Inflammatory macrophage (primary cell): Measurements from ENCODE around the gene DENND5A.
"Not testable (repeated sequence)": the region's sequence is repeated elsewhere in the genome, so short reads cannot be mapped to it uniquely, and the experiment has no call there.

Source experiments
- DNase-seq, 2 donors: peaks; one replicate each; pipeline ENCODE4 v3.0.0-alpha.2; 2020 to 2022

The DENND5A gene

DNA sequence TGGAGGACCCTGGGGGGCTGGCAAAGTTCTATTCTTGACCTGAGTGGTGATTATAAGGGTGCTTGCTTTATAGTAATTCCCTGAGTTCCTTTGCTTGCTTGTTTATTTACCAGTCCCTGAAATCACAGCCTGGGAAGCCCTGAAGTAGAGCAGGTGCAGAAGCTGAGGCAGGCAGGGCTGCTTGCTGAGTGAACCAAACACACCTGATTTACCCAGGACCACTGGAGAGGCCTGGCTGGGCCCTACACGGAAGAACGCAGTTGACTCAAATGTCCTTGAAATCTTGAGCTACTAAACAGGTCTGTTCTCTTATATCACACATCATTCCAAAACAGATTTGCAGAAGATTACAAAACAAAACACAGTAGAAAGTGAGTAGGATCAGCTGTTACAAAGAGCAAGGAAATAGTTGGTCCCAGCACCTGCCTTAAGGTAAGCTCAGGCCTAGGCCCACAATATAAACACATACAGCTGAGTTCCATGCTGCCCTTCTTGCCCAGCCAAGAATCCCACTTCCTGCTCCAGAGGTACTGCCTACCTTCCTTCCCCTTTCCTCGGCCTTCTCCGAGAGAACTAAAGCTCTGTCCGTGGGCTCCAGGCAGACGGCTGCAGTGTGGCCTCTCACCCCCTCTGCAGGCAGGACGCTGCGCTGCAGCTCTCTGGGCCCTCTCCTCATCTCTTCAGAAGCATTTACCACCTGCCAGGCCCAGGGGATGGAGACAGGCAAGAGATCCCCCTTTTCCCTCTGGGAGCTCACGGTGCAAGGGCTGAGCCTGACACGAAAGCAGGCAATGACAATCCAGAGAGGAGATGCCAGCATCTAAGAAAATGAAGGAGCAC is 127.6 kb downstream of the DENND5A start:
- peak; percentile 79 to 82 for DNase-seq

DNA sequence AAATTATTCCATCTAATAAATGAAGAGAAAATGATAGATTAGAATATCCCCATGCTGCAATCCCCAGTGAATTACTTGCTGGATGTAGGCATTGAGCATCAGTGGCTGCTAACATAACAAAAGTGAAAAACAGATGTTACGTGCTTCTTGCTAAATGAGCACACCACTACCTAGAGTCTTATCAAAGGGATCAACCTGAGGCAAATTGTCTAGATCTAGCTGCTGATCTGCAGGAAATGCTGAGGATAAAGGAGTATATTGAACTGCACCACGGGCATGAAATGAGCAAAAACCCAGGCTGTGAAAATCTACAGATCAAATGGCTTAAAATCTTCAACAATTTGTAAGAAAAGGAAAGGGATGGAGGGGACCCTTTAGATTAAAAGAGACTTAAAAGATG is 128.4 kb downstream of the DENND5A start:
- no peak for DNase-seq

DNA sequence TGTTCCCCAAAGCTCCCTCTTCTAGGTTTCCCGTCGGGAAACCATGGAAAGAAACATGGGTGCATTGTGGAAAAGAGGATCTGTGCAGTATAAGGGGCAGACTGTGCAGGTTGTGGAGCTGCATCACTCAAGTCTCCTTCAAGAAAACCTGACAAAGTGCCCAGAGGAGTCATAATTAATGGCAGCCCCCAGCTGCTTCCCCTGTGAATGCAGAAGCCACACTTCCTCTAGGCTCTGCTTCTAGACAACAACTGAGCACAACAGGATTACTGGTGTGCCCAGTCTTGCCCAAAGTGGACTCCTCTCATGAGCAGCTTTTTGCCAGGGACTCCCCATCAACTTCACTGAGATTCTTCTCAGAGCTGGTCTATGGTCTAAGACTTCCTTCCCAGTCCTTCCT is 131.2 kb downstream of the DENND5A start:
- no peak for DNase-seq

DNA sequence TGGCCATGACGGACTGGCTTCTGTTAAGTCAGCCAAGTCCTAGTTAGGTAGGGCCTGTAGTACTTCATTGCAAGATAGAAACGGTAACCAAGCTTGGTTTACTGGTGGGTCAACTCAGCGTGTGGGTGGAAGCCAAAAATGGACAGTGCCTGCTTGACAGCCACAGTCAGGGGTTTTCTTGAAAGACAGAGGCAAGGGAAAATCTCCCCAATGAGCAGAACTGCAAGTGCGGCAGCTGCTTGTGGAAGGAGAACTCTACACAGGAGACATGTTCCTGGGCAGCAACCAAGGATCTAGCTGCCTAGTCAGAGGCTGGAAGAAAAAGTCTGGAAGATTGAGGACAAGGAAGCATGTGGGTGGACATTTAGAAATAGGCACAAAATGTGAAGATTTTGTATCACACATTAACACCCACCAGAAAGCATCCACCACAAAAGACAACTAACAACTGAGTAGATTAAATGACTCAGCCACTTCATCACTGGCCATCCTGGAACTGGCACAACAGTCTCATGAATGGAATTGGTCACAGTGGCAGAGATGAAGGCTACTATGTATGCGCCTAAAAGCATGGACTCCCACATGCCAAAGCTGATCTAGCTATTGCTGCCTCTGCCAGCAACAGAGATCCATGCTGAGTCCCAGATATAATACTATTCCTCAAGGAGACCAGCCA is 132.8 kb downstream of the DENND5A start:
- DNase-seq: peak; percentile 10 to 32

DNA sequence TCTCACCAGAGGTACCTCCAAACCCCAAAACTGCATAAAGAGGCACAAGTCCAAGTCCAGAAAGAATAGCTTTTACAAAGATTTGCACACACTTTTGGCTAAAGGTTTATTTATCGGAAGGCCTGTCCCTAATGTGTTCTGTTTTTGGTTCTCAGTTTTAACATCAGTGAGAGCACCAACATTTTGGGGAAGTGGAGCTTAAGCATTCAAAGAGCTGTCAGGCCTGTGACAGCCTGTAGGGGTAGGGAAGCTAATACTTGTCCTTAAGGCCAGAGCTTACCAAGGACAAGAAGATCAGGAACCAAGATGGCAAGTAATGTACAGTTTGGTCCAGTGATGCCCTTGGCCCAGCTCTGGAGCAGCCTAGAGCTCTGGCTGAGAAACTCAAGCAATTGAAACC is 134.9 kb downstream of the DENND5A start:
- peak; percentile 74 to 76 for DNase-seq

DNA sequence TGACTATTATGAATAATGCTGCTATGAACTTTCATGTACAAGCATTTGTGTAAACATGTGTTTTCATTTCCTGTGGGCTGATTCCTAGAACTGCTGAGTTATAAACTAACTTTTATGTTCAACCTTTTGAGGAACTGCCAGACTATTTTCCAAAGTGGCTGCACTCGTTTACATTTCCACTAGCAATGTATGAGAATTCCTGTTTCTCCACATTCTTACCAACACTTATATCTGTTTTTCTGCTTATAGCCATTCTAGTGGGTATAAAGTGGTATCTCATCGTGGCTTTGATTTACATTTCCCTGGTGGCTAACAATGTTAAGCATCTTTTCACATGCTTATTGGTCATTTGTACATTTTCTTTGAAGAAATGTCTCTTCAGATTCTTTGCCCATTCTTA is 138.5 kb downstream of the DENND5A start:
- peak in 1 of 2 donors; percentile 33 for DNase-seq

DNA sequence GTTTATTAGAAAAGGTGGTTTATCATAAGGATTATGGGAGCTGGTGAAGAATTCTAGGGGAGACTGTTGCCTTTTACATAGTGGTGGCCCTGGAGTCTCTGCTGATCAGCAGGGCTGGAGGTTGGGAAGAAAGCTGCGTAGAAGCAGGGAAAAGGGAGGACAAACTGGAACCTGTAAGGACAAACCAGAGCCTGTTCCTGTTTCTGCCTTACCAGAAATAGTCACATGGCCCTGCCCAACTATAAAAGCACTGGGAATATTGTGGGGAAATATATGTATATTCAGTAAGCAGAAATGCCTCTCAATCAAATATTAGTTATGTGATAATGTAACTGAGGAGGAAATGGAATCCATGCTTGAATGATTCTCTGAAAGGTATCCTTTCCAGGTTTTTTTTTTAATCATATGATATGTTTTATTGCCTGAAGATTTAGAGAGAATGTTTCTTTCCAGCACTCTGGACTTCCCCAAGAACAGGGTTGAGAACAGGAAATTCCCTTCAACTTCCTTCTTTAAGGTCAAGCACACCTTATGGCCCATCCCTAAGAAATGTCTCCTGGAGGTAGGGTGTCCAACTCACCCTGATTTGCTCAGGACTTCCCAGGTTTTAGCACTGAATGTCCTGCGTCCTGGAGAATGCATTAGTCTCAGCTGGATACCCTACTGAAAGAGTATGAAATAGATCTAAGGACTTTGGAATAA is 139.8 kb downstream of the DENND5A start:
- no peak for DNase-seq

DNA sequence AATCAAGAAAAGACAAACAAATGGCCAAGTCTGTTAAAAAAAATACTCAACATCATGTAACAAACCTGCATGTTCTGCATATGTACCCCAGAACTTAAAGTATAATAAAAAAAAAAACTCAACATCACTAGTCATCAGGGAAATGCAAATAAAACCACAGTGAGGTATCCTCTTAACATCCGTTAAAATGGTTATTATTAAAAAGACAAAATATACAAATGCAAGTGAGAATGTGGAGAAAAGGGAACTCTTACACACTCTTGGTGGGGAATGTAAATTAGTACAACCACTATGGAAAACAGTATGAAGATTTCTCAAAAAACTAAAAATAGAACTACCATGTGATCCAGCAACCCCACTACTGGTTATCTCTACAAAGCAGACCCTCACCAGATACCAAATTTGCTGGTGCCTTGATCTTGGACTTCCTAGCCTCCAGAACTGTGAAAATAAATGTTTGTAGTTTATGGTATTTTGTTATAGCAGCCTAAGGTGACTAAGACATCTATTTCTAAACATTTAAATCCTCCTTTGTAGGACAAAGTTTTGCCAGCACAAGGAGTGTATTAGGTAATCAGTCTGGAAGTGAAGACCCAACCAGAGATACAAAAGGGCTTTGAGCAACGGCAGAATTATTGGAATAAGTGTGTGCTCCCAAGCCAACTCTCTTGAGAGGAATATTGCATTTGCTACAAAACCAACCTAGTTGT is 141.4 kb downstream of the DENND5A start:
- DNase-seq: no peak

DNA sequence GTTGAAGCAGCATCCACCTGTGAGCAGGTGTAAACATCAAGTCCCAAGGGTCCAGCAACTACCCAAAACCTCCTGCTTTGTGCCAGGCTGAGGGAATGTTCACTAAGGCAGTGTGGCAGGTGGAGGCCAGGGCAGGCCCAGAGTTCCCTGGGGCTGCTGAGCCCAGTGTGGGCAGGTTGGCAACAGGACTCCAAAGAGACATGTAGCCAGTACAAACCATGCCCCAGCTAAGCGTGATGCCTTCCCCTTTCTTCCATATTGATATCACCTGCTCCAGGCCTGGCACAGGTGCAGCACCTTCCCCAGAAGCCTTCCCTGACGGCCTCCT is 143.7 kb downstream of the DENND5A start:
- DNase-seq: no peak

DNA sequence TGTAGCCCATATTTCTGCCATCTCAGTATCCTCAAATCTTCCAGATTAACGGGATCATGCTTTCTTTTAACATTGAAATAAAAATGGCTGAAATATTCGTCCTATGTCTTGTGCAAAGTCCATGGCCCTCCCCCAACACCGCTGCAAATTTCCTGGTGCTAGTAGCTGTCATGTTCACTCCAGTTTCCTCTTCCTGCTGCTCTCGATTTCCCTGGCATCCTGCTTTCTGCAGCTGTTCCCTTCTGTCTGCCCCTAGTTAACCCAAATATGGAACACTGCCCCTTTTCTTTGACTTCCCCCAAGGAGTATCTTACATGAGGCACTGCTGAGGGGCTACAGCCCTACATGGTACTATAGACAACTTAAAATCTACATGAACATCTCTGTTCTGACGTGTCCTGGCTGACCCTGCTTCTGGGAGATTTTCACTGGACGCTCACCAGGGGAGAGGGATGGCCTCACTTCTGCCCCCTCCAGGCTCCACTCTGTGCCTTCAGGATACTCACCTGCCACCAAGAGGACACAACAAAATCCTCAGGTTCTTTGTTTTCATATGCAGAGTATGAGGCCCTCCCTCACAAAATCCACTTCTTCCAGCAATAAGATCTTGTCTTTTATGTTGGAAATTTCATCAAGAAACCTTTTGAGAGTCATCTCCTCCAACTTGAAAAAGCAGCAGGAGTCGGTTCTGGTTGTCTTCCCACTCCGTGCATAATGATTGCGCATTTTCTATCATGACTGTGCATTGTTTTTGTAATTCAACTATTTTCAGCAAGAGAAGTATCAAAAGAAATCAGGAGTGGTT is 144.3 kb downstream of the DENND5A start:
- no peak for DNase-seq

DNA sequence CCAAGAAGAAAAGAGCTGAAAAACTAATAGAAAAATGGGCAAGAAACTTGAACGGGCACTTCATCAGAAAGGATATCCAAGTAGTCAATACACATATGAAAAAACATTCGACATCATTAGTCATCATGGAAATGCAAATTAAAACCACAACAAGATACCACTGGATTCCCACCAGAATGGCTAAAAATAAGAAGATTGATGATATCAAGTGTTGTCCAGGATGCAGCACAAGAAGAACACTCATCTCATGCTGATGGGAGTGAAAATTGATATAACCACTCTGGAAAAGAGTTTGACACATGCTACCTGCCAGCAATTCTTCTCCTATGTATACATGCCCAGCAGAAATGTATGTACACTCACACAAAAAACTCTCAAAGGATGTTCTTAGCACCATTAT is 146.9 kb downstream of the DENND5A start:
- DNase-seq: no peak

DNA sequence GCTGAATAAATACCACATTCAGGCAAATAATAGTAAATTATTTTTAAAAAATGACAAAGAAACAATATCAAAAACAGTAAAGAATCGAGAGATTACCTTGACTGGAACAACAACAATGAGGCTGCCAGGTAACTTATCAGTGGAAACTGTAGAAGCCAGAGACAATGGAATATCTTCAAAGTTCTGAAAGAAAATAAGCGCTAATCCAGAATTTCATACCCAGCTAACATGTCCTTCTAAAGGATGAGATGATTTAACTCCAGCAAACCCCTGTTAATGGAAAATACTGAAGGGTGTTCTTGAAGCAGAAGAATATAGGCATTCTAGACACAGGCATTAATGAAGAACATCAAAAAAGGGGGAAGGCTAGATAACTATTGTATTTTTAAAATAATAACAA is 153.1 kb downstream of the DENND5A start:
- no peak for DNase-seq

DNA sequence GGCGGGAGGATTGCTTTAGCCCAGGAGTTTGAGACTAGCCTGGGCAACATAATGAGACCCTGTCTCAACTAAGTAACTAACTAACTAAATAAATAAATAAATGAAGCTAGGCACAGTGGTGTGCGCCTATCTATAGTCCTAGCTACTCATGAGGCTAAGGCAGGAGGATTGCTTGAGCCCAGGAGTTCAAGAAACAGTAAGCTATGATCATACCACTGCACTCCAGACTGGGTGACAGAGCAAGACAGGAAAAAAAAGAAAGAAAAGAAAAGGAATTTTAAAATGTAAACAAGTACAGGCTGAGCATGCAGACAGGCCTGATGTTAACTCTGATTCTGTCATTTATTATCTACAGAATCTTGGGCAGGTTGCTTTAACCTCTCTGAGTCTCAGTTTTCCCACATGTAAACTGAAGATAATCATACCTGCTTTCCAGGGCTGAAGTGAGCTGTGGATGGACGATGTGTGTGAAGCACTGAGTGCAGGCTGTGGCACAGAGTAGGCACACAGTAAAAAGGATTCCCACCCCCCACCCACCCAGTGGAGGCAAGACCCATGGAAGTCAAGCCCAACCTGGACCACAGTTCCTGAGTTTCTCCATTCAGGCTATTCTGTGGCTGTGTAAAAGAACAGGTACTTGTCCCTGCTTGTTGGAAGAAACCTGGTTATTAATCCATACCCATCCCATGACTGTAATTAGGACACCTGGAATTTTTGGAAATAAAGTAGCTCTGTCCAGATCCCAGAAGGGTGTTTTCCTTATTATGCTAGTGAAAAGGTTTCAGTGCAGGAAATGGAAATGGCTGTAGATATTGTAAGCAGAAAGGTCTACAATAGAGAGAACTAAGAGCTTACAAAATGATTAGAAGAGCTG is 155.1 kb downstream of the DENND5A start:
- no peak for DNase-seq

DNA sequence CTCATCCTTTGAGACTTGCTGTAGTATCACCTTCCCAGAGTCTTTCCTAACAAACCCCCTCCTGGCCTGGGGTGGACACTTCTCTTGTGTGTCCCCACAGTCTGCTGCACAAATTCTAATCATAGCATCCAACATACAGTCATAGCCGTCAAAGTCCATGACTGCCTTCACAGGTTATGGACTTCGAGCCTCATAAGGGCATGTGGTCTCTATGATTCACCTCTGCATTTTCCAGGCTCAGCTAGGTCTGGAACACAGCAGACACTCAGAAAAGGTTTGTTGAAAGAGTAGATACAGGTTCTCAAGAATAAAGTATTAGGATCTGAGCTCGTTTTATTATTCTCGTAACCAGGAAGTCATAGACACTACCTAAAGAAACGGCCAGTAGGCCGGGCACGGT is 160.6 kb downstream of the DENND5A start:
- DNase-seq: no peak

DNA sequence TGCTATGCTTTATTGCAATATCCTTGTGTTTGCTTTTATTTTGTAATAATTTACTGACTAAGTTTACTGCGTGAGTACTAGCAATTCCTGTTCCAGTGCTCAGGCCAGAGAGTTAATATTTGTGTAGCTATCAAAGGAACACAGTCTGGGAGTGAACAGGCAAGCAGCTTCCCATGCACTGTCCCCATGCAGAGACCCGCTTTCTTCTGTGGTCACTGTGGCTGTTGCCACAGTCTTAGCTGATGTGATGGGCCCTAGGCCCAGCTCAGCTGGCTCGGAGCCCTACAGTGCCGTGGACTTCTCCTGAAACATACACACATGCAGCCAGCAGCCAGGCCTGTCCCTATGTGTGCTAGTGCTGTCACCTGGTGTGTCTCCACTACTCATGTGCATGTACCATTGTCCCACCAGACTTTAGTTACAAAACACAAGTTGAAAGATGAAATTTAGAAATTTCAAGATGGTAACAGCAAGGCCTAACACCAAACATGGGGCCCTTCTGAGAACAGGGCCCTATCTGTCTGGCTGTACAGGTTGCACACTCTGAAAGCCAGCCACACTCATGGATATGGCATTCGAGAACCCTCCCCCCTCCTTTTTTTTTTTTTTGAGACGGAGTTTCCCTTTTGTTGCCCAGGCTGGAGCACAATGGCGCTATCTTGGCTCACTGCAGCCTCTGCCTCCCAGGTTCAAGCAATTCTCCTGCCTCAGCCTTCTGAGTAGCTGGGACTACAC is 161.4 kb downstream of the DENND5A start:
- no peak for DNase-seq

DNA sequence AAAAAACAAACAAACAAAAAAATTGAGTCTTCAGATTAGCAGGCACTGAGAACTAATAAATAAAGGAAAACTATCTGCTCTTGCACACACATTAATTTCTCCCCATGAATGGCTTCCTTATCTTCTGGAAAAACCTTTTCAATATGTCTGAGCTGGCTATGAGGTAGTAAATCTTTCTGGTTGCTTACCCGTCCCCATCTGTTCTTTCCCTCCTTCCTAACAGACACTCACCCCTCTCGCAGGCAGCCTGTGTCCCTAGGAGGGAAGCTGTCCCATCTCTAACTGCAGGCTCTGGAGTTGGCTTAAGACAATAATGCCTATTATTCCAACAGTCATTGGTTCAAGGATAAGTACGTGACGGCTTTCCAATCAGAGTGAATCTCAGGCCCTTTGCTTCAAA is 165.5 kb downstream of the DENND5A start:
- DNase-seq: no peak

DNA sequence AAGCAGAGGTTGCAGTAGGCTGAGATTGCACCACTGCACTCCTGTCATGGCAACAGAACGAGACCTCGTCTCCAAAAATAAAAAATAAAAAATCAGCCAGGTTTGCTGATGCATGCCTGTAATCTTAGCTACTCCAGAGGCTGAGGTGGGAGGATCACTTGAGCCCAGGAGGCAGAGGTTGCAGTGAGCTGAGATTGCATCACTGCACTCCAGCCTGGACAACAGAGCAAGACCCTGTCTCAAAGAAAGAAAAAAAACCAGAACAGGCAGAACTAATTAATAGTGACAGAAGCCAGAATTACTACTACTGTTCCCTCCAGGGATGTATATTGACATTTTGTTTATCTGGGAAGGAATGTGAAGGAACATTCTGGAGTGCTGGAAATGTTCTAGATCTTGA is 166.7 kb downstream of the DENND5A start:
- not testable (repeated sequence) for DNase-seq

DNA sequence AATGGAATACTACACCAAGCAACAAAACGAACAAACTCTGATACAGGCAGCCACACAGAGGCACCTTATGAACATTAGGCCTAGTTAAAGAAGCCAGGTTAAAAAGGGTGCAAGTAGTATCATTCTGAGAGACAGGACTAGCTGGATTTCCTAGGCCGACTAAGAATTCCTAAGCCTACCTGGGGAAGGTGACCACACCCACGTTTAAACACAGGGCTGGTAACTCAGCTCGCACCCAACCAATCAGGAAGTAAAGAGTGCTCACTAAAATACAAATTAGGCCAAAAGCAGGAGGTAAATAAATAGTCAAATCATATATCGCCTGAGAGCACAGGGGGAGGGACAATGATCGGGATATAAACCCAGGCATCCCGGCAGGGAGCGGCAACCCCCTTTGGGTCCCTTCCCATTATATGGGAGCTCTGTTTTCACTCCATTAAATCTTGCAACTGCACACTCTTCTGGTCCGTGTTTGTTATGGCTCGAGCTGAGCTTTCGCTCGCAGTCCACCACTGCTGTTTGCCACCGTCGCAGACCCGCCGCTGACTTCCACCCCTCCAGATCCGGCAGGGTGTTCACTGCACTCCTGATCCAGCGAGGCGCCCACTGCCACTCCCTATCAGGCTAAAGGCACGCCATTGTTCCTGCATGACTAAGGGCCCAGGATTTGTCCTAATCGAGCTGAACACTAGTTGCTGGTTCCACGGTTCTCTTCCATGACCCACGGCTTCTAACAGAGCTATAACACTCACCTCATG is 167.8 kb downstream of the DENND5A start:
- not testable (repeated sequence) for DNase-seq

DNA sequence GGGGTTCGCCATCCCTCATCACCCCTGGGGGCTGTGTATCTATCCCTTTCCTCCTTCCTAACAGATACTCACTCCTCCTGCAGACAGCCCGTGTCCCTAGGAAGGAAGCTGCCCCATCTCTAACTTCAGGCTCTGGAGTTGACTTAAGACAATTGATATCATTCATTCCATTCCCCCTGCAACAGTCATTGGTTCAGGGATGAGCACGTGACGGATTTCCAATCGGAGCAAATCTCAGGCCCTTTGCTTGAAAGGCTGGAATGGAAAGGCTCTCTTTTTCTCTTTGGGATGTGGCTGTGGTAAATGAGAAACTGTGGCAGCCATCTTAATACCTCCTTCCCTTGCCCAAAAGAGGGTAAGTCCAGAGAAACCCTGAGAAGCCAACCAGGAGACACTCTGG is 168.7 kb downstream of the DENND5A start:
- no peak for DNase-seq

DNA sequence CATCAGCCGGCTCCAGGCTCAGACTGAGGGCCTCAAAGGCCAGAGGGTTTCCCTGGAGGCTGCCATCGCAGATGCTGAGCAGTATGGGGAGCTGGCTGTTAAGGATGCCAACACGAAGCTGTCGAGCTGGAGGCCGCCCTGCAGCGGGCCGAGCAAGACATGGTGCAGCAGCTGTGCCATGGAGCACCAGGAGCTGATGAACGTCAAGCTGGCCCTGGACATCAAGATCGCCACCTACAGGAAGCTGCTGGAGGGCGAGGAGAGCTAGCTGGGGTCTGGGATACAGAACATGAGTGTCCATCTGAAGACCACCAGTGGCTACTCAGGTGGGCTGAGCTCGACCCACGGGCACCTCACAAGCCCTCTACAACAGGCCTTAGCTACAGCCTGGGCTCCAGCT is 169.7 kb downstream of the DENND5A start:
- peak; percentile 11 to 33 for DNase-seq
